Measurements from ENCODE around the gene HMG20A.

- TF ChIP-seq MYB (IDR thresholded peaks at IDR 0.05; ENCODE audit: borderline replicate concordance, low read depth, low read length) (no peak), E2F4 (IDR thresholded peaks at IDR 0.05; ENCODE audit: low read depth, low read length) (no peak), DPF2 (IDR thresholded peaks at IDR 0.05) (no peak), REST (IDR thresholded peaks at IDR 0.05; ENCODE audit: low read depth, low read length) (no peak), YY1 (IDR thresholded peaks at IDR 0.05; ENCODE audit: low read depth, low read length) (no peak), POLR2A (IDR thresholded peaks at IDR 0.05; ENCODE audit: low read depth, low read length) (no peak), BCL3 (IDR thresholded peaks at IDR 0.05; ENCODE audit: borderline replicate concordance, insufficient read depth, low read depth, low read length, poor library complexity, severe bottlenecking) (no peak), CTCF (IDR thresholded peaks at IDR 0.05 in 2 of 3, conservative IDR thresholded peaks at IDR 0.05 in 1 of 3; ENCODE audit: control insufficient read depth in 2 of 3, extremely low read depth in 1 of 3, insufficient read depth in 1 of 3, low read depth in 3 of 3, low read length in 3 of 3) (no peak), KDM1A (IDR thresholded peaks at IDR 0.05; ENCODE audit: borderline replicate concordance) (no peak), POLR2AphosphoS2 (IDR thresholded peaks at IDR 0.05; ENCODE audit: low read depth, low read length) (no peak), SMC3 (IDR thresholded peaks at IDR 0.05; ENCODE audit: borderline replicate concordance, low read length) (no peak), FOXM1 (IDR thresholded peaks at IDR 0.05; ENCODE audit: low read depth, low read length) (no peak), RELA (IDR thresholded peaks at IDR 0.05; ENCODE audit: borderline replicate concordance, partially characterized antibody) (no peak)
- TF ChIP-seq, protein P1, sequence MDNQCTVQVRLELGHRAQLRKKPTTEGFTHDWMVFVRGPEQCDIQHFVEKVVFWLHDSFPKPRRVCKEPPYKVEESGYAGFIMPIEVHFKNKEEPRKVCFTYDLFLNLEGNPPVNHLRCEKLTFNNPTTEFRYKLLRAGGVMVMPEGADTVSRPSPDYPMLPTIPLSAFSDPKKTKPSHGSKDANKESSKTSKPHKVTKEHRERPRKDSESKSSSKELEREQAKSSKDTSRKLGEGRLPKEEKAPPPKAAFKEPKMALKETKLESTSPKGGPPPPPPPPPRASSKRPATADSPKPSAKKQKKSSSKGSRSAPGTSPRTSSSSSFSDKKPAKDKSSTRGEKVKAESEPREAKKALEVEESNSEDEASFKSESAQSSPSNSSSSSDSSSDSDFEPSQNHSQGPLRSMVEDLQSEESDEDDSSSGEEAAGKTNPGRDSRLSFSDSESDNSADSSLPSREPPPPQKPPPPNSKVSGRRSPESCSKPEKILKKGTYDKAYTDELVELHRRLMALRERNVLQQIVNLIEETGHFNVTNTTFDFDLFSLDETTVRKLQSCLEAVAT (IDR thresholded peaks at IDR 0.05): no peak
Measured at GRCh38 chr15:77530576-77530975, 109.9 kb downstream of the HMG20A start.
